Upper lobe of right lung (tissue), 1 donor: Measurements from ENCODE around the gene C11orf98. TPM values are rescaled to one million over a fixed set of nuclear protein-coding genes. Genes with fewer than 3 reads are reported as not detected.

Experiments
- ATAC-seq: fragments of 200-7000 bp; cut with Tn5 transposase; one replicate; pipeline ENCODE4 v1.9.1; 2020; ENCODE audit warnings: mild to moderate bottlenecking, moderate library complexity
- DNase-seq: peaks from one replicate; pipeline ENCODE4 v3.0.0-alpha.2; 2020
- H3K27ac ChIP-seq: fragments of 200-600 bp; one replicate; pipeline ENCODE4 v1.8.0; 2022
- H3K27me3 ChIP-seq: fragments of 200-600 bp; one replicate; pipeline ENCODE4 v1.8.0; 2022; ENCODE audit warnings: mild to moderate bottlenecking
- H3K36me3 ChIP-seq: fragments of 200-600 bp; one replicate; pipeline ENCODE4 v1.8.0; 2022
- H3K4me1 ChIP-seq: fragments of 200-600 bp; one replicate; pipeline ENCODE4 v1.8.0; 2022
- H3K4me3 ChIP-seq: fragments of 200-600 bp; one replicate; pipeline ENCODE4 v1.8.0; 2022; ENCODE audit warnings: mild to moderate bottlenecking
- H3K9me3 ChIP-seq: fragments of 200-600 bp; one replicate; pipeline ENCODE4 v1.8.0; 2022
- CTCF ChIP-seq: fragments of 200-600 bp; IDR thresholded peaks from one replicate; pipeline ENCODE4 v1.8.0; 2022; ENCODE audit warnings: antibody characterized with exemption
- intact Hi-C: fragments of 100-400 bp; cut with DNase I; formaldehyde crosslinking; loops from one replicate; pipeline ENCODE4 v1.11.0; 2022
- total RNA-seq: library from RNA; stranded (reverse); fragmentation: NEBNext Ultra II Directional; extraction: Animal tissue kit (Norgen Biotek cat#: 25700); gene quantifications from one replicate; pipeline ENCODE4 v1.2.1, GENCODE V29; 2021
- donor health status: DM: no; HTN: yes; CAD: no; lungs with severe emphysema.

C11orf98 gene
- total RNA-seq, 1 donor from 2014 or later = 41.7 TPM

DNA sequence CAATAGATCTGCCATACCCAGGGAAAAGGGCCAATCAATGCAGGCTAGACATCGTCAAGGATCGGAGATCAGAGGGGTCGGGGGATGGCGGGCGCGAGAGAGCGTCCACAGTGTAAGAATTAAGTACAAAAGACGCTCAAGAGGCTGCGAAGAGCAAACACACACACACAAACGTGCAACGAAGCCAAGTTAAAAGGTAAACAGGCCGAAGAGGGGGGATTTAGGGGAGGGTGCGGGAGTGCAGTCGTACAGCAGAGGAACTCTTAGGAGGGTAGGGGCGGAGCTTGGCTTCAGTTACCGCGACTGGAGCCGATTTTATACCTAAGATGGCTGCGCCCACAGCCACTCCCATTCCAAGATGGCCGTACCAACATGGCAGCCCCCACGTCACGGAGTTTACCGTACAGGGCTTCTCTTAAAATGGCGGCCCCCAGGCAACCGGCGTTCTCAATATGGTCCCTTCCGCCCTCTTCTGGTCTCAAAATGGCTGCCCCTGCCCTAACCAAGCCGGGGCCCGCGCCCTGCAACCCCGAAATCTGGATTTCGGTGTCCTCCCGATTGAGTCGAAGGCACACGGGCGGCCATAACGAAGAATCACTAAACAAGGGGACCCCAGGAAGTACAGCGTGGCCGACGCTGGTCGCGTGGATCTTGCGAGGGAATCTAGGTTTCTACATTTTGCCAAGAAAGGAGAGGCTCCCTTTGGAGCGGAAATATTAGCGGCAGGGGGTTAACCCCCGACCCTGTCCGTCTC, 44.4 kb upstream of the C11orf98 start:
- Histone ChIP-seq H3K27me3 (no peaks in the 10 kb centered on the region), H3K4me1 (peaks cover 39% of the 10 kb centered on the region), H3K9me3 (no peaks in the 10 kb centered on the region), H3K27ac (peak overlapping the region; percentile 99), H3K4me3 (peak overlapping the region; percentile 73), H3K36me3 (peaks cover 40% of the 10 kb centered on the region)
- peak; percentile 90 for ATAC-seq
- TF ChIP-seq CTCF = no peak
- peak; percentile 97 for DNase-seq
- intact Hi-C loops = no loop called here

DNA sequence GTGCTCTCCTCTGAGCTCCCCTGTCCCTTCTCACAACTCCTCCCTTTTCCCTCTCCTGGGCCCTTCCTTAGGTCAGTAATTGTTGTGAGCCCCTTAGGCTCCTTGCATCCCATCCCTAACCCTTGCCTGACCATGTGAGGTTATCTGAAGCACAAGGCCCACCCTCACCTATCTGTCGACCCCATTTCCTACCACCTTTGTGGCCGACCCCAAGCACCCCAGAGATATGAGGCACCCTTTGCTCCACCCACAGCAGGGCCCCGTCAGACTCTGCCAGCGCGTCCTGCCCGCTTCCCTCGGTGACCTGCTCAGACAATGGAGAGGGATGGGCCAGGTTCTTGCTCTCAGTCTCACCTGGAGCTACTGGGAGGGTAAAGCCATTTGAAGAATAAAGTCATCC, 43.8 kb upstream of the C11orf98 start:
- H3K27ac ChIP-seq = peak overlapping the region; percentile 99
- H3K4me1 ChIP-seq = peaks cover 39% of the 10 kb centered on the region
- H3K9me3 ChIP-seq = no peaks in the 10 kb centered on the region
- peak overlapping the region; percentile 73 for H3K4me3 ChIP-seq
- peaks cover 34% of the 10 kb centered on the region for H3K36me3 ChIP-seq
- intact Hi-C loops = no loop called here
- peak; percentile 74 for DNase-seq
- no peaks in the 10 kb centered on the region for H3K27me3 ChIP-seq
- TF ChIP-seq CTCF = no peak
- no peak for ATAC-seq

GRCh38 chr11:62708392-62708791, 43.4 kb upstream of the C11orf98 start:
- Histone ChIP-seq H3K36me3 (peaks cover 30% of the 10 kb centered on the region), H3K27me3 (no peaks in the 10 kb centered on the region), H3K27ac (peak overlapping the region; percentile 99), H3K4me1 (peaks cover 39% of the 10 kb centered on the region), H3K9me3 (no peaks in the 10 kb centered on the region), H3K4me3 (peak overlapping the region; percentile 73)
- intact Hi-C loops = no loop called here
- ATAC-seq = no peak
- peak; percentile 43 for DNase-seq
- TF ChIP-seq CTCF = no peak

DNA sequence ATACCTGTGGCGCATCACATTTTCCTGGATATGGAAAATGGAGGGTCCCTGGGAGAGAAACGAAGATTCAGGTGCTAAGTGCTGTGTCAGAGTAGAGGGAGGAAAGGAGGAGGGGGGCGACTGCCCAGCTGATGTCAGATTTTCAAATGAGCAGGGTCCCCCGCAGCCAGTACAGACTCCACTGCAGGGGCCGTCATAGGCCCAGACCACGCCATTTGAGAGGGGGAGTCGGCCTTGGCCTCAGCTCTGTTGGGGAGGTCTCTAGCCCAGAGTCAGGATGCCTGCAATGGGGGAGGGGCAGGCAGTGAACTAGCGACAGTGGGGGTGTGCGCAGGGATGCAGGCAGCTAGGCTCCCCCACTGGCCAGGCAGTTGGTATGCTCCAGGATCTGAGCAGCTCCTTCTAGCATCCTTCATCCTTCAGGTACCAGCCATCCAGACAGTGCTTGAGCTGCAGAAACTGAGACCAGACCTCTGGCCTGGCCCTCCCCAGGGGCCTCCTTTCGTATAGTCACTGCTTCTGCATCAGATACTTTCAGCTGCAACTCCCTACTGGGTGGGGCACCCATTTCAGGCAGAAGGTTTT, 42.4 kb upstream of the C11orf98 start, which contains the start of the genes BSCL2 and GNG3:
Gene BSCL2, minus strand, starts transcription at position 148 of the 585 bp plus-strand sequence. CDS start 229 bp downstream, outside the sequence.
Gene GNG3, plus strand, starts transcription at position 400 of the 585 bp plus-strand sequence. CDS start 620 bp downstream, outside the sequence.
- intact Hi-C loops = no loop called here
- Histone ChIP-seq H3K4me1 (peaks cover 39% of the 10 kb centered on the region), H3K27me3 (no peaks in the 10 kb centered on the region), H3K9me3 (no peaks in the 10 kb centered on the region), H3K27ac (peak within 1 kb of the TSS; percentile 99), H3K4me3 (peak within 1 kb of the TSS; percentile 92), H3K36me3 (peaks cover 21% of the 10 kb centered on the region)
- TF ChIP-seq CTCF = no peak
- DNase-seq = peak; percentile 63
- ATAC-seq = no peak

DNA sequence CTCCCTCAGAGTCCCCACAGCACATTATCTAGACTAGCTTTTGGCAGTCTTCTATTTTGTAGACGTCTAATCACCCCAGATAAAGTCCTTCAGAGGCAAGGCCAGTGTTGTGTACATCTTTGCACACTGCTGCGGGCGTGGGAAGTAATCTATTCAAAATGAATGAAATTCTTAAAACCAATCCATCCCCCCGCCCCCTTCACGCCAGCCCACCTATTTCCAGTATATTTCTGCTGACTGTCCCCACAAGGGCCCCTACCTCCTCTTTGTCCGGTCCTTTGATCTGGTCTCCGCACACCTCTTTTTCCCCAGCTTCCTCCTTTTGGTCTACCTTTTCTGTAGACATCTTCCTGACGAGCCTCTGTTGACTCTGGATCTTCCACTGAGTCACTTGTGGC, 41.8 kb upstream of the C11orf98 start:
- ATAC-seq (no peak), DNase-seq (no peak)
- H3K27ac ChIP-seq = peak overlapping the region; percentile 95
- H3K9me3 ChIP-seq = no peaks in the 10 kb centered on the region
- peaks cover 39% of the 10 kb centered on the region for H3K4me1 ChIP-seq
- H3K4me3 ChIP-seq = peak overlapping the region; percentile 92
- no peaks in the 10 kb centered on the region for H3K27me3 ChIP-seq
- no peak for TF ChIP-seq CTCF
- peaks cover 16% of the 10 kb centered on the region for H3K36me3 ChIP-seq
- intact Hi-C loops = no loop called here
